Heart left ventricle (tissue), 16 donors: ENCODE measurements around the gene VWA3B. TPM values are rescaled to one million over a fixed set of nuclear protein-coding genes. Genes with fewer than 3 reads are reported as not detected.
A peak's percentile ranks its signal among the peaks of the same experiment; 100 is the strongest.
"Not testable (repeated sequence)": the region's sequence is repeated elsewhere in the genome, so short reads cannot be mapped to it uniquely, and the experiment has no call there.

Experiments
- ATAC-seq, 4 donors: fragments of 200-7000 bp; cut with Tn5 transposase; one replicate each; pipeline ENCODE4 v1.9.1; 2020 to 2022; ENCODE audit warnings: moderate library complexity in 4 of 4, mild to moderate bottlenecking in 3 of 4, moderate number of reproducible peaks in 1 of 4
- DNase-seq, 5 donors: peaks; one replicate each; pipeline ENCODE4 v3.0.0-alpha.2; 2020
- H3K27ac ChIP-seq, 12 donors: fragments of 200-600 bp; sonication (generic) in 4 of 12; one replicate each; pipeline versions ENCODE4 v1.5.0 to v1.8.0; 2016 to 2022; ENCODE audit warnings: mild to moderate bottlenecking in 2 of 12
- H3K27me3 ChIP-seq, 9 donors: fragments of 200-600 bp; sonication (generic) in 2 of 9; one replicate each; pipeline versions ENCODE4 v1.5.1 to v1.8.0; 2016 to 2022; ENCODE audit warnings: mild to moderate bottlenecking in 3 of 9
- H3K36me3 ChIP-seq, 9 donors: fragments of 200-600 bp; sonication (generic) in 2 of 9; one replicate each; pipeline versions ENCODE4 v1.5.0 to v1.8.0; 2018 to 2022; ENCODE audit warnings: mild to moderate bottlenecking in 2 of 9
- H3K4me1 ChIP-seq, 12 donors: fragments of 200-600 bp; sonication (generic) in 4 of 12; one replicate each; pipeline versions ENCODE4 v1.5.0 to v1.8.0; 2016 to 2022; ENCODE audit warnings: mild to moderate bottlenecking in 3 of 12
- H3K4me3 ChIP-seq, 12 donors: fragments of 200-600 bp; sonication (generic) in 4 of 12; one replicate each; pipeline versions ENCODE4 v1.5.0 to v1.8.0; 2017 to 2022; ENCODE audit warnings: mild to moderate bottlenecking in 9 of 12, moderate library complexity in 4 of 12
- H3K9me3 ChIP-seq, 12 donors: fragments of 200-600 bp; sonication (generic) in 4 of 12; one replicate each; pipeline versions ENCODE4 v1.5.0 to v1.8.0; 2016 to 2022; ENCODE audit warnings: mild to moderate bottlenecking in 1 of 12
- CTCF ChIP-seq, 12 donors: fragments of 200-600 bp; sonication (generic) in 4 of 12; IDR thresholded peaks; one replicate each; pipeline versions ENCODE4 v1.5.0 to v1.8.0; 2018 to 2022; ENCODE audit warnings: antibody characterized with exemption in 12 of 12, mild to moderate bottlenecking in 5 of 12
- POLR2A ChIP-seq, 2 donors: fragments of 450-650 bp; IDR thresholded peaks; one replicate each; pipeline ENCODE4 v1.6.1; 2017; ENCODE audit warnings: antibody characterized with exemption in 2 of 2, mild to moderate bottlenecking in 2 of 2, moderate library complexity in 2 of 2
- WGBS, 4 donors: extraction: QIAGEN DNeasy Blood & Tissue Kit in 2 of 4; methylation state at CpG; one replicate each; pipeline versions ENCODE4 v1.1.5 to v1.1.7; 2013 to 2018; 5-methylcytosine and 5-hydroxymethylcytosine counted together
- intact Hi-C, 10 donors: fragments of 100-400 bp; cut with DNase I; formaldehyde crosslinking; loops; one replicate each; pipeline versions ENCODE4 v1.11.1 to v1.14.2; 2022
- polyA plus RNA-seq, 2 donors: library from polyadenylated mRNA; stranded (reverse); fragments of 200-250 nt; gene quantifications; one replicate each; pipeline ENCODE4 v1.2.3, GENCODE V29; 2013
- total RNA-seq, 9 donors: library from RNA; depleted of rRNA in 2 of 9; stranded (reverse); fragments of >200 nt in 2 of 9; fragmentation: NEBNext Ultra II Directional in 3 of 9; extraction: Animal tissue kit (Norgen Biotek cat#: 25700) in 3 of 9; gene quantifications; one replicate each; pipeline versions ENCODE4 v1.1.0 to v1.2.4, GENCODE V29; 2016 to 2023
- donor health status: ischemic (EF 13 %, LVEDD 7.1; RV severe dilation, severe dysfunction).
- donor health status: healthy with polysubstance abuse.
- donor health status: DM: no; HTN: yes; CAD: no.
- donor health status: DM: no; HTN: no; CAD: no.
- donor health status: ischemic (EF 25% LVEDD 6.9; RV normal size, moderate dysfunction).
- donor health status: ischemic (EF 25% LVEDD 5.7; RV mildly dilated, moderate dysfunction).
- donor health status: healthy.
- donor health status: DM: yes; HTN: yes; CAD: no.
- donor health status: ischemic (EF 35%, LVEDD 5.7; RV mildly dilated, moderate dysfunction).
- donor health status: nonischemic (EF 11% LVEDD 7.7; RV severe dilation, severe dysfunction).
- donor health status: DM: yes; HTN: yes; CAD: no.
- donor health status: PGD.
- donor health status: ischemic (EF 29% LVEDD 5.4; RV normal size, mild dysfunction).
- donor health status: nonischemic (EF 23%, LVEDD 6.1; RV moderate dilation, normal function).

Gene VWA3B
- total and polyA plus RNA-seq, 11 donors = 0.11 to 0.61 (median 0.24) TPM; not detected in 1

- Histone ChIP-seq H3K27me3 (no peaks in the 10 kb centered on the region), H3K4me3 (no peak overlapping the region), H3K4me1 (no peaks in the 10 kb centered on the region), H3K27ac (no peak overlapping the region), H3K9me3 (peaks cover 0 to 28% (median 15%) of the 10 kb centered on the region in 12 donors), H3K36me3 (no peaks in the 10 kb centered on the region)
- DNase-seq (no peak), ATAC-seq (no peak)
- TF ChIP-seq POLR2A (IDR thresholded peaks at IDR 0.05) (no peak), CTCF (IDR thresholded peaks at IDR 0.05) (no peak)
- intact Hi-C loops = loop anchor here in 1 of 10 donors (10.0 kb wide), 1 partner anchor 454 kb away; no protein-coding TSS in a partner anchor
Measured at GRCh38 chr2:98258906-98259305, 171.9 kb downstream of the VWA3B start.

GRCh38 chr2:98263362-98263761 lies 176.4 kb downstream of the VWA3B start:
- no peak for ATAC-seq
- intact Hi-C loops = no loop called here
- no peaks in the 10 kb centered on the region for H3K4me1 ChIP-seq

GRCh38 chr2:98268225-98268624 lies 181.3 kb downstream of the VWA3B start:
- H3K4me1 ChIP-seq, H3K27ac ChIP-seq, H3K4me3 ChIP-seq, ATAC-seq, H3K27me3 ChIP-seq, H3K36me3 ChIP-seq, DNase-seq: not testable (repeated sequence)
- intact Hi-C loops = loop anchor here in 4 of 10 donors (2.0 to 5.0 kb wide), 2 partner anchors 461 kb away; no protein-coding TSS in a partner anchor
- peaks cover 0 to 27% (median 14%) of the 10 kb centered on the region in 12 donors for H3K9me3 ChIP-seq

More at GRCh38 chr2:98263362-98263761, 176.4 kb downstream of the VWA3B start:
- no peak overlapping the region for H3K4me3 ChIP-seq
- DNase-seq = no peak
- no peak for TF ChIP-seq POLR2A (IDR thresholded peaks at IDR 0.05)
- no peak for TF ChIP-seq CTCF (IDR thresholded peaks at IDR 0.05)
- H3K9me3 ChIP-seq = peaks cover 0 to 39% (median 20%) of the 10 kb centered on the region in 12 donors
- H3K36me3 ChIP-seq = no peaks in the 10 kb centered on the region
- no peaks in the 10 kb centered on the region for H3K27me3 ChIP-seq
- WGBS, 4 donors = 77 to 80% (median 78%) methylated on average over 1 of the region's 1 CpG
- no peak overlapping the region for H3K27ac ChIP-seq

- Histone ChIP-seq H3K27me3 (no peaks in the 10 kb centered on the region), H3K9me3 (peaks cover 0 to 17% (median 7%) of the 10 kb centered on the region in 12 donors), H3K36me3 (no peaks in the 10 kb centered on the region), H3K4me1 (peaks cover 0 to 3% (median 0%) of the 10 kb centered on the region in 12 donors), H3K27ac (no peak overlapping the region), H3K4me3 (no peak overlapping the region)
- ATAC-seq (peak in 1 of 4 donors; percentile 46), DNase-seq (peak in 1 of 5 donors; percentile 19)
- TF ChIP-seq POLR2A (IDR thresholded peaks at IDR 0.05) = no peak
- peak; percentile 51 to 69 (median 59) for TF ChIP-seq CTCF (IDR thresholded peaks at IDR 0.05)
- intact Hi-C loops = loop anchor here in 4 of 10 donors (2.0 to 5.0 kb wide), 2 partner anchors 462 kb away; no protein-coding TSS in a partner anchor
- 24 to 33% (median 29%) methylated on average over 2 of the region's 2 CpGs for WGBS, 4 donors
Measured at GRCh38 chr2:98269274-98269673, 182.3 kb downstream of the VWA3B start.

GRCh38 chr2:98269830-98270229 lies 182.9 kb downstream of the VWA3B start:
- DNase-seq (no peak), ATAC-seq (no peak)
- no peaks in the 10 kb centered on the region for H3K36me3 ChIP-seq
- H3K4me3 ChIP-seq = no peak overlapping the region
- 51 to 65% (median 61%) methylated on average over 2 of the region's 2 CpGs for WGBS, 4 donors
- intact Hi-C loops = loop anchor here in 9 of 10 donors (2.0 to 10.0 kb wide), 3 partner anchors 463 to 465 kb away; no protein-coding TSS in a partner anchor
- peaks cover 0 to 3% (median 0%) of the 10 kb centered on the region in 12 donors for H3K4me1 ChIP-seq
- no peak overlapping the region for H3K27ac ChIP-seq
- peaks cover 0 to 12% (median 2%) of the 10 kb centered on the region in 12 donors for H3K9me3 ChIP-seq
- TF ChIP-seq CTCF (IDR thresholded peaks at IDR 0.05) (no peak), POLR2A (IDR thresholded peaks at IDR 0.05) (no peak)
- no peaks in the 10 kb centered on the region for H3K27me3 ChIP-seq
